CD8-positive, alpha-beta memory T cell (primary cell): ENCODE measurements around the gene XPO1. TPM values are rescaled to one million over a fixed set of nuclear protein-coding genes. Genes with fewer than 3 reads are reported as not detected.

ENCODE experiments used
- CTCF ChIA-PET: fragments of 350-600 bp; sonication (Branson Sonifier 250); formaldehyde crosslinking; loops from one replicate; lab custom pipeline; 2021; ENCODE audit warnings: antibody characterized with exemption; lab: Charles Lee
- POLR2A ChIA-PET: fragments of 350-600 bp; sonication (Branson Sonifier 250); formaldehyde crosslinking; loops from one replicate; lab custom pipeline; 2021; ENCODE audit warnings: antibody characterized with exemption; lab: Charles Lee
- DNase-seq, 5 donors: peaks; one replicate each; pipeline versions ENCODE4 v3.0.0 to v3.0.0-alpha.2; 2020 to 2022; ENCODE audit warnings: mixed read lengths in 1 of 5
- H3K27ac ChIP-seq: one replicate; pipeline ENCODE4 v1.7.0; 2013; ENCODE audit warnings: low read depth, mild to moderate bottlenecking, low read length, moderate library complexity
- H3K27me3 ChIP-seq: 2 replicates; pipeline ENCODE4 v1.7.0; 2013; ENCODE audit warnings: low read length, mild to moderate bottlenecking; ENCODE audit not compliant: insufficient read depth, poor library complexity, severe bottlenecking
- H3K36me3 ChIP-seq: 2 replicates; pipeline ENCODE4 v1.7.0; 2013; ENCODE audit warnings: mild to moderate bottlenecking, low read length, moderate library complexity; ENCODE audit not compliant: insufficient read depth
- H3K4me1 ChIP-seq: 2 replicates; pipeline ENCODE4 v1.7.0; 2013; ENCODE audit warnings: mild to moderate bottlenecking, low read length, moderate library complexity; ENCODE audit not compliant: insufficient read depth
- H3K4me3 ChIP-seq: 2 replicates; pipeline ENCODE4 v1.7.0; 2013; ENCODE audit warnings: mild to moderate bottlenecking, low read length
- H3K9me3 ChIP-seq: 2 replicates; pipeline ENCODE4 v1.7.0; 2013; ENCODE audit warnings: mild to moderate bottlenecking, low read length
- H3K27ac Mint-ChIP-seq, 8 donors: one replicate each; pipeline ENCODE4 v1.8.0; 2020 to 2021; ENCODE audit warnings: mixed read lengths in 8 of 8, mild to moderate bottlenecking in 6 of 8, inconsistent platforms in 3 of 8, moderate library complexity in 3 of 8
- H3K27me3 Mint-ChIP-seq, 2 donors: one replicate each; pipeline ENCODE4 v1.8.0; 2020 to 2021; ENCODE audit warnings: mixed read lengths in 2 of 2, mild to moderate bottlenecking in 1 of 2, moderate library complexity in 1 of 2
- H3K36me3 Mint-ChIP-seq, 3 donors: one replicate each; pipeline ENCODE4 v1.8.0; 2020 to 2021; ENCODE audit warnings: mixed read lengths in 3 of 3, inconsistent platforms in 1 of 3, mild to moderate bottlenecking in 1 of 3
- H3K4me1 Mint-ChIP-seq, 3 donors: one replicate each; pipeline ENCODE4 v1.8.0; 2020 to 2021; ENCODE audit warnings: mixed read lengths in 3 of 3, inconsistent platforms in 1 of 3, mild to moderate bottlenecking in 1 of 3
- H3K4me3 Mint-ChIP-seq, 7 donors: one replicate each; pipeline ENCODE4 v1.8.0; 2020 to 2021; ENCODE audit warnings: mixed read lengths in 7 of 7, mild to moderate bottlenecking in 6 of 7, moderate library complexity in 4 of 7, inconsistent platforms in 2 of 7
- H3K9me3 Mint-ChIP-seq, 5 donors: one replicate each; pipeline ENCODE4 v1.8.0; 2020 to 2022; ENCODE audit warnings: mixed read lengths in 5 of 5, mild to moderate bottlenecking in 3 of 5, moderate library complexity in 2 of 5, inconsistent platforms in 1 of 5
- polyA plus RNA-seq: library from polyadenylated mRNA; unstranded; fragments of 300-500 nt; fragmentation: Illumina TruSeq; gene quantifications from one replicate; pipeline ENCODE4 v1.2.3, GENCODE V29; 2021
- total RNA-seq, 2 experiments: library from RNA; stranded (reverse); gene quantifications; one replicate each; pipeline ENCODE4 v1.2.3, GENCODE V29; 2021

Gene XPO1
- total and polyA plus RNA-seq, 3 experiments from 2014 or later = 42.3 to 217 (median 207) TPM

- Mint-ChIP-seq H3K36me3 (peaks cover 6 to 14% (median 10%) of the 10 kb centered on the region in 3 donors), H3K27ac (peak overlapping the region in 7 of 8 donors; percentile 21 to 77 (median 66)), H3K27me3 (no peaks in the 10 kb centered on the region), H3K4me3 (peak overlapping the region in 2 of 7 donors; percentile 9 to 42), H3K4me1 (peaks cover 57 to 76% (median 75%) of the 10 kb centered on the region in 3 donors), H3K9me3 (peaks cover 4 to 15% (median 9%) of the 10 kb centered on the region in 5 donors)
- no peak overlapping the region for H3K27ac ChIP-seq
- H3K36me3 ChIP-seq = no peaks in the 10 kb centered on the region
- H3K27me3 ChIP-seq = no peaks in the 10 kb centered on the region
- POLR2A ChIA-PET = interaction anchor here (0.7 kb wide), 1 partner anchor 224 kb away, joined by 3 read pairs; no protein-coding TSS in a partner anchor
- CTCF ChIA-PET = no interaction called here
- H3K4me3 ChIP-seq = no peak overlapping the region
- H3K9me3 ChIP-seq = no peaks in the 10 kb centered on the region
- peaks cover 34% of the 10 kb centered on the region for H3K4me1 ChIP-seq
- DNase-seq = no peak
Measured at GRCh38 chr2:61434314-61434713, 103.8 kb downstream of the XPO1 start.

- DNase-seq = no peak
- Mint-ChIP-seq H3K9me3 (peaks cover 4 to 15% (median 9%) of the 10 kb centered on the region in 5 donors), H3K36me3 (peaks cover 6 to 10% (median 8%) of the 10 kb centered on the region in 3 donors), H3K4me3 (peak overlapping the region in 2 of 7 donors; percentile 5 to 42), H3K27ac (peak overlapping the region in 5 of 8 donors; percentile 5 to 87 (median 47)), H3K4me1 (peaks cover 53 to 71% (median 71%) of the 10 kb centered on the region in 3 donors), H3K27me3 (no peaks in the 10 kb centered on the region)
- H3K27me3 ChIP-seq = no peaks in the 10 kb centered on the region
- no peak overlapping the region for H3K27ac ChIP-seq
- POLR2A ChIA-PET = no interaction called here
- H3K9me3 ChIP-seq = no peaks in the 10 kb centered on the region
- peaks cover 33% of the 10 kb centered on the region for H3K4me1 ChIP-seq
- H3K36me3 ChIP-seq = no peaks in the 10 kb centered on the region
- CTCF ChIA-PET = interaction anchor here (1.3 kb wide), 1 partner anchor 14 kb away, joined by 3 read pairs; no protein-coding TSS in a partner anchor
- H3K4me3 ChIP-seq = no peak overlapping the region
Measured at GRCh38 chr2:61433606-61434005, 104.5 kb downstream of the XPO1 start.

- DNase-seq = no peak
- H3K9me3 ChIP-seq = no peaks in the 10 kb centered on the region
- H3K4me3 ChIP-seq = no peak overlapping the region
- H3K27me3 Mint-ChIP-seq = no peaks in the 10 kb centered on the region
- peak overlapping the region in 7 of 8 donors; percentile 21 to 57 (median 49) for H3K27ac Mint-ChIP-seq
- H3K9me3 Mint-ChIP-seq = peaks cover 3 to 14% (median 8%) of the 10 kb centered on the region in 5 donors
- CTCF ChIA-PET = interaction anchor here (0.7 to 1.3 kb wide), 2 partner anchors 13 to 21 kb away, joined by 3 read pairs; no protein-coding TSS in a partner anchor
- no peak overlapping the region for H3K27ac ChIP-seq
- H3K4me3 Mint-ChIP-seq = peak overlapping the region in 1 of 7 donors; percentile 8
- peaks cover 52 to 72% (median 72%) of the 10 kb centered on the region in 3 donors for H3K4me1 Mint-ChIP-seq
- H3K4me1 ChIP-seq = peaks cover 33% of the 10 kb centered on the region
- POLR2A ChIA-PET = no interaction called here
- H3K36me3 ChIP-seq = no peaks in the 10 kb centered on the region
- peaks cover 5 to 9% (median 6%) of the 10 kb centered on the region in 3 donors for H3K36me3 Mint-ChIP-seq
- no peaks in the 10 kb centered on the region for H3K27me3 ChIP-seq
Measured at GRCh38 chr2:61432990-61433389, 105.2 kb downstream of the XPO1 start.

- no peak overlapping the region for H3K4me3 Mint-ChIP-seq
- peak overlapping the region in 4 of 8 donors; percentile 25 to 84 (median 54) for H3K27ac Mint-ChIP-seq
- H3K9me3 Mint-ChIP-seq = peaks cover 0 to 2% (median 0%) of the 10 kb centered on the region in 5 donors
- no peak for DNase-seq
- Histone ChIP-seq H3K27ac (no peak overlapping the region), H3K9me3 (no peaks in the 10 kb centered on the region), H3K27me3 (no peaks in the 10 kb centered on the region), H3K36me3 (no peaks in the 10 kb centered on the region), H3K4me1 (peaks cover 31% of the 10 kb centered on the region), H3K4me3 (no peak overlapping the region)
- peaks cover 53 to 73% (median 72%) of the 10 kb centered on the region in 3 donors for H3K4me1 Mint-ChIP-seq
- peaks cover 0 to 1% (median 0%) of the 10 kb centered on the region in 3 donors for H3K36me3 Mint-ChIP-seq
- POLR2A ChIA-PET = interaction anchor here (0.6 kb wide), 1 partner anchor 148 kb away, joined by 4 read pairs; no protein-coding TSS in a partner anchor
- no peaks in the 10 kb centered on the region for H3K27me3 Mint-ChIP-seq
- CTCF ChIA-PET = no interaction called here
Measured at GRCh38 chr2:61431345-61431744, 106.8 kb downstream of the XPO1 start.

Other genes starting within 250 kb of the XPO1 start
- gene USP34, start 67.3 kb downstream of the XPO1 start, total RNA-seq = 10 to 100 TPM; 71.9 to 74.1 TPM
- 24.1 TPM for gene USP34, start 67.3 kb downstream of the XPO1 start, polyA plus RNA-seq